NCI-H1417 treated with DMSO at 0.1 percent for 48 hours (cell line): Measurements from ENCODE around the gene HOXA1.

Experiments
- DNase-seq: peaks from one replicate; lab custom pipeline; 2025; lab: John Stamatoyannopoulos, UW

The HOXA1 gene

GRCh38 chr7:27091941-27092818, 3.6 kb downstream of the HOXA1 start:
- no peak for DNase-seq

DNA sequence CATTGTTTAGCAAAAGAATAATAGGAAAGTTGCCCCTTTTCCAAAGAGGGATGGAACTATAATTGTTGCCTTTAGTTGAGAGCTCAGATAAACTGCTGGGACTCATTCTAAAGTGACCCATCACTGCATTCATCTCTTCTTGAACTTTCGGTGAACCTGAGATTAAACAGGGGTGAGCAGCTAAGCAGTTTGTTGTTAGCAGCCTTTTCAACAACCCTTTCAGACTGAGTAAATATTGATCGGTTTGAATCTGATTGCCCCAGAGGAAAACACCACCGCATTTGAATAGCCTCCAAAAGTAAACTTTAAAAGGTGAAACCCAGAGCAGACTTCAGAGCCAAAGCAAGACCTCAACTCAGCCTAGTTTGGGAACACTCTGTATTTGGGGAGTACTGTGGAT, 4.7 kb downstream of the HOXA1 start:
- no peak for DNase-seq

DNA sequence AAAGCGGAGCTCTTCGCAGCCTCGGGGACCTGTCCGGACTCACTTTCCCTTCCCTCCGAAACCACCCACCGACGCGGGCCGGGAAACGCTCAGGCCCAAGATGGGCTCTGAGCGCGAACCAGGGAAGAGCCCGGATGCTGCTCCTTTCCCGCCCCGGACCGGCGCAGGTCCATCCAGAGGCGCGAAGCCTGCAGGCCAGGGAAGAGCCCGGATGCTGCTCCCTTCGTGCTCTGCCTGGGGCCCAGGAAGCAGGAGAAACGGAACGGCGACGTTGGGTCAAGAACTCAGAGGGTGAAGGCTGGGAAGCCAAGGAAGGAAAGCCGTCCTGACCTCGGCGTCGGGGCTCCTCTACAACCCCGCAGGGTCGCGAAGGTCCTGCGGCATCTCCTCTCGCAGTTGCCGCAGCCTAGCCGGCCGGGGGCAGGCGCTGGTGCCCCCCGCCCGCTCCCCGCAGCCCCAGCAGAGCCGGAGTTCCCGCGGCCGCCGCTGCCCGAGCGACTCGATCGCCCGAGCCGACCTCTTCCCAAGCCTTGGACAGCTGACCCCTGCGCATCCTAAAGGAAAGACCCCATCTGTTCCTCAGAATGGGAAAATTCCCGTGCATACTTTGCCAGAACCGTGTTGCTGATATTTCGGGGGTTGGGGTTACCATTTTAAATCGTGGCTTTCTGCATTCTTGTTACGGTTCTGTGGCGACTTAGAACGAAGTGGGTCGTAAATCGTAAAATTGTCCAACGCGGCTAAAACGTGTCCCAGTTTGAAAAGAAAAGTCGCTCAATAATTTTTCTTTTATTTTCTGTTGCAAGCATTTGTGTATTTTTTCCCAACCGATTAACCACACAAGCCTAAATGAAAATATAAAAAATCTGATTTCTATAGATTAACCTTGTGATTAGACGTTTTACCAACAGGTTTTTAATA, 7.5 kb downstream of the HOXA1 start:
- no peak for DNase-seq

- DNase-seq, result no peak
Measured at GRCh38 chr7:27083646-27084045, 12.2 kb downstream of the HOXA1 start.

DNA sequence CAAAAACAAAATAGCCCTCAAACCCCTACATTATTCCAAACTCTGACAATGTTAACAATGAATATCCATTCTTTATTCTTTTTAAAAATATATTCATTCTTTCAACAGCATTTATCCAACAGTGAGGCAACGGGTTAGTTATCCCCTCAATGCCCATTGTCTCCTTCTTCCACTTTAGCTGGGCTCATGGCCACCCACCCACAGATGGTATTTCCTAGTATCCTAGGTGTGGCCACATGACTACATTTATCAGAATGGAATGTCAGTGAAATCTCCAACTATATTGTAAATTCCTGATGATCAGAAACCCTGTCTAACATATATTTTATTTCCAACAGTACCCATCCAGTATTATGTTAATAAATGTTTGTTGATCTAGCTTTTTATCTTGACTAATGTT, 13.6 kb downstream of the HOXA1 start:
- DNase-seq, result no peak

- no peak for DNase-seq
Measured at GRCh38 chr7:27080844-27081436, 14.9 kb downstream of the HOXA1 start.

GRCh38 chr7:27079234-27079975, 16.4 kb downstream of the HOXA1 start:
- DNase-seq, result no peak

GRCh38 chr7:27078616-27079233, 17.1 kb downstream of the HOXA1 start:
- no peak for DNase-seq

- DNase-seq, result no peak
Measured at GRCh38 chr7:27073076-27073475, 22.7 kb downstream of the HOXA1 start.

DNA sequence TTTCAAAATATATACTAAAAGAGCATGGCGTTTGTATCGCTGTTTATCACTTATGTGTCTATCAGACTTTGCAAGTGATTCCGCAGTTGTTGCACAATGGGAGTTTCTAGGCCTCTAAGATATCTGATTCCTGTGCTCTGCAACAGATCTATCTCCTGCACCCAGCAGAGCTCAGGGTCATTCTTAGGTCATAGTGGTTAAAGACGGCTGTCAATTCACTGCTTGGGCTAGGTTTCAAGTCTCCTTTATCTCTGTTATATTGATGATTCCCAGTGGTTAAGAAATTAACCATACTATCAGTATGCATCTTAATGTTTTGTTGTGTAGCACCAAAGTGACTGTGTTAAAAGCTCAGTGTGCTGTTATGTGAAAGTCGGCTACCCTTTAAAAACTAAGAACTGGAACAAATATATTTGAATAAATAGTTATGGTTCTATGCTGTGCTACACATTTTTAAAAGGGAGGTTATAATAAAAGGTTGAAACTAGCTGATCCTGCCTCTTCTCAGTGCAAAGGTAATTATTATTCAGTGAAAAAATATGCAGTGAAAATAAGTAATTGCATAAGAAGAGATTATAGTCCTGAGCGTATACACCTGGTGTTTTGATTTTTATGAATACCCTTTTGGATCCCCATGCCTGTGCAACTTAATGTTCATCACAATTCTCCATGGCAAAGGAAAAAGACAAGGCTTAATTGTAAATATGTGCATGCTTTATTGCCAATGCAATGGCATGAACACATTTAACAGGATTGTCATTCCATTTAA, 24.0 kb downstream of the HOXA1 start:
- DNase-seq, result no peak

- no peak for DNase-seq
Measured at GRCh38 chr7:27068259-27068658, 27.5 kb downstream of the HOXA1 start.

GRCh38 chr7:27066148-27066547, 29.7 kb downstream of the HOXA1 start:
- DNase-seq, result no peak

DNA sequence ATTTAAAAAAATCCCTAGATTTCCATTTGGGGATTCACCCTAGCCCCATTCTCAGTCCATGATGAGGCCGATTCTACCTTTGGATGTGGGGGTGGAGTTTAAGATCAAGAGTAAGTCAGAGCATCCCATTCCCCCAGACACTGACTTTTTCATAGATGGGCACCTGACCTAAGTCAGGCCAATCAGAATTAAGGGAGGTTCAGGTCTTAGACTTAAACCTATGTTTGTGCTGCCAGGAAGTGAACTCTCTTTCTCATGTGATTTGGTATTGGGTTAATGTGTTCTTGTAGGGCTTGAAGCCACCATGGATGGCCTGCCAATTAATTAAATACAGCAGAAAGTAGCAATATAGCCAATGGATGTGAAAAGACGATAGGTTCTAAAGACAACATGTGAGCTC, 30.1 kb downstream of the HOXA1 start:
- no peak for DNase-seq

GRCh38 chr7:27064661-27065060, 31.1 kb downstream of the HOXA1 start:
- DNase-seq, result no peak

GRCh38 chr7:27064159-27064558, 31.6 kb downstream of the HOXA1 start:
- DNase-seq, result no peak

GRCh38 chr7:27062946-27063345, 32.9 kb downstream of the HOXA1 start:
- no peak for DNase-seq

- no peak for DNase-seq
Measured at GRCh38 chr7:27053153-27053552, 42.6 kb downstream of the HOXA1 start.

DNA sequence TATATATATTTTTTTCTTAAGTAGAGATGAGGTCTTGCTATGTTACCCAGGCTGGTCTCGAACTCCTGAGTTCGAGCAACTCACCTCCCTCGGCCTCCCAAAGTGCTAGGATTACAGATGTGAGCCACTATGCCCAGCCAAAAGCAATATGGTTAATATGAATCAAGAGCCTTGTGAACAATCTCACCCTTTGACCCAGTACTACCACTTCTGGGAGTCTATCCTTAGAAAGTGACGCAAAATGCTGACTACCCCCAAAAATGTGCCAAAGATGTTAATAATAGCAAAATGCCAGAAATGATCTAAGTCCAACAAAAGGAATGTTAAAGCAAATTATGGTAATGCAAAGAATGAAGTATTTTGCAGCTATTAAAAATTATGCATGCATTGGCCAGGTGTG, 44.3 kb downstream of the HOXA1 start:
- DNase-seq, result no peak

DNA sequence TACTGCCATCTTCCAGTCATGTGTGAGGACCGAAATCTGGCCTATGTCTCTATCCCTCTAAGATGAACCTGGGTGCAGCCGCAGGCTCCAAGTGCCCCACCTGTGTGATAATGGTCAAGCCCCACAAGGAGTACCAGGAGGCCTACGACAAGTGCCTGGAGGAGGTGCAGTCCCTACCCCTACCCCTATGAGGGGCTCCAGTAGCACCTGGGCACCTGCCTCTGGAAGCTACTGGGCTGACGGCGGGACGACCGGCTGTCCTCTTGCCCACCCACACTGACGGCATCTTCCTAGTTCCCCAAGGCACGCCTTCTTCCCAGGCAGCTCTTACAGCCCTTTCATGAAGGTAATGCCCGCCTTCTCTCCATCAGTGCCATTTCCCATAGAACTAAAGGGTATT, 47.4 kb downstream of the HOXA1 start:
- DNase-seq, result no peak

GRCh38 chr7:27046854-27047549, 48.8 kb downstream of the HOXA1 start:
- no peak for DNase-seq
